ENCODE measurements around the gene FNDC10.

The FNDC10 gene

GRCh38 chr1:1548591-1548990 is 51.3 kb downstream of the FNDC10 start:
- no peak for DNase-seq (ENCODE audit: low read depth in 2 of 2)
